Activated T-cell treated with anti-CD3 and anti-CD28 coated beads for 1 hour (primary cell): Measurements from ENCODE around the gene CCDC74B.
"Not testable (repeated sequence)": the region's sequence is repeated elsewhere in the genome, so short reads cannot be mapped to it uniquely, and the experiment has no call there.

Experiments
- DNase-seq: peaks from one replicate; pipeline ENCODE4 v3.0.0-alpha.2; 2020; ENCODE audit warnings: low read depth

The CCDC74B gene

DNA sequence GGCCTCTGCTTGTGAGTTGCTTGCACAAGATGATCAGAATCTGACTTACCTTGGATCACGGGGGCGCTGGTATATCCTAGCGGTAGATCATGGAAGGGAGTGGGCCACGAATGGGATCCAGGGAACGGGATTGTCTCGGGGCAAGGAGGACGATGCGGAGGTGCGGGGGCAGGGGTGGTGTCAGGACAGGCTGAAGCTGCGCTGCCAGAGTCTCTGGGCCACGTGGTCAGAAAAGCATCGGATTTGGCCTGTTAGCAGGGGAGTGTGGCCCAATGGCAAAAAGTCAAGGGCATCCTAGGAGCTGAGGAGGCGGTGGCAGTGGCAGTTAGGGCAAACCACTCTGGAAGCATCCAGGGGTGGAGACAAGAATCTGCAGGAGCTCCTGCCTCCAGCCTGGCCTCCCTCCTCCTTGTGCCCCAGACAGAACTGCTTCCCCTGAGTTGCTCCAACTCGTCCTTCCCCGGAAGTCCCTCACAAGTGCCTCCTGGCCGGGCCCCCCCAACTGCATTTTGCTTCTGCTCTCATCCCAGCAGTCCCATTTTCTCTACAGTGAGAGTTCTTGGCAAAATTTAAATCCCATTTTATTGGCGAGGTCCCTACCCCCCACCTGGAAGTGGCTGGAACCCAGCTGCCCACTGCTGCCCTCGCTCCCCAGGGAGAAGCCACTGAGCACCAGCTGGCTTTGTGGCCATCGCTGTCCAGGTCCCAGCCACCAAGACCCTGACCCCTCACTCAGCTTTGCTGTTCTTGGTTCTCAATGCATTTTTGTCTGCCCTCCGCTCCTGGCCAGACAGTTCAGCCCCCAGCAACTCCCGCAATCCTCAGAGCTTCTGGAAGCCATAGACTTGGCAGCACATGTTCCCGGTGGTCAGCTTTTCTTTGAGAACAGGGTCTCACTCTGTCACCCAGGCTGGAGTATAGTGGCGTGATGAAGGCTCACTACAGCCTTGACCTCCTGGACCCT, 5.6 kb upstream of the CCDC74B start:
- no peak for DNase-seq

DNA sequence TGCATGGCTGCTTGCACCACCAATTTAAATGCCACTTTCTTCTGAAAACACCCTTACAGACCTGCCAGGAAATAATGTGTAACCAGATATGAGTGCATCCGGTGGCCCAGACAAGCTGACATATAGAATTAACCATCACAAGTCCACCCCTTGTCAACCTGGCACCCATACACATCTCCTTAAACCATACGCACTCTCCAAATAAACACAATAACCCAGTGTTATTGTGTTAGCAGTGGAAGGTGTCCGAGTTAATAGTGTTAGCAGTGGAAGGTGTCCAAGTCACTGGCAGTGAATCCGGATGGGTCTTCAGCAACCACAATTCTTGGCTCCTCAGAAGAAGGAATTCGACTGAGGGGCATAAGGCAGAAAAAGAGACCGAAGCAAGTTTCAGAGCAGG, 3.6 kb upstream of the CCDC74B start:
- DNase-seq, result not testable (repeated sequence)

DNA sequence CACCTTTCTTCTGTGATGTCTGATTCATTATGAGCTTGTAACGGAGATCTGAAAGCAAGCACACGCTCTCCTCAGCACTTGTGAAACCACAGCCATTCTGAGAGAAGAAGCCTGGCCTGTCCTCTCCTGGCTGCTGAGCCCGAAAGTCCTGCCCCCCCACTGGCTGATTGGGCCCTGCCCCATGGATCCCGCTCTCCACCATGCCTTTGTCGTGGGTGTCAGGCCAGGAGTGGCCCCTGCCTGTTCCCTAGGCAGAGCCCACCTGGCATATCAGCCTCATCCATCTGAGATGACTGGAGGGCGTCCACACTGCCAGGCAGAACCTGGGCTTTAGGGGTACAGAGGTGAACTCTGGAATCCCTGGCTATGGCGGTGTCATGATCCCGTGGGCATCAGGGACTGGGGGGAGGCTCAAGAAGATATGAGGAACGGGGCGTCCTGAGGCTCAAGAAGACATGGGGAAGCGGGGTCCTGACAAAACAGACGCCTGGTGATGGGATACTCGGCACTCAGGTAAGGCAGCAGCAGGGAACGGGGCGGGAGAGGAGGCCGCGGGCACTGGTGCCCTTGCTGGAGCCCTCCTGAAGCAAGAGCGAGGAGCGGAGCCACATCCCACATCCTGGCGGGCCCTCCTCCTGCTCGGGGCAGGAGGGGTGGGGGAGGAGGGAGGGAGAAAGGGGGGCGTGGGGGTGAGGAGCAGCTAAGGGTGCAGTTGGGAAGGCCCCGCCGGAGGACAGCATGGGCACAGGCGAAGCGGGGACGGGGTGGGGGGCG, 1.5 kb downstream of the CCDC74B start:
- DNase-seq, result not testable (repeated sequence)

DNA sequence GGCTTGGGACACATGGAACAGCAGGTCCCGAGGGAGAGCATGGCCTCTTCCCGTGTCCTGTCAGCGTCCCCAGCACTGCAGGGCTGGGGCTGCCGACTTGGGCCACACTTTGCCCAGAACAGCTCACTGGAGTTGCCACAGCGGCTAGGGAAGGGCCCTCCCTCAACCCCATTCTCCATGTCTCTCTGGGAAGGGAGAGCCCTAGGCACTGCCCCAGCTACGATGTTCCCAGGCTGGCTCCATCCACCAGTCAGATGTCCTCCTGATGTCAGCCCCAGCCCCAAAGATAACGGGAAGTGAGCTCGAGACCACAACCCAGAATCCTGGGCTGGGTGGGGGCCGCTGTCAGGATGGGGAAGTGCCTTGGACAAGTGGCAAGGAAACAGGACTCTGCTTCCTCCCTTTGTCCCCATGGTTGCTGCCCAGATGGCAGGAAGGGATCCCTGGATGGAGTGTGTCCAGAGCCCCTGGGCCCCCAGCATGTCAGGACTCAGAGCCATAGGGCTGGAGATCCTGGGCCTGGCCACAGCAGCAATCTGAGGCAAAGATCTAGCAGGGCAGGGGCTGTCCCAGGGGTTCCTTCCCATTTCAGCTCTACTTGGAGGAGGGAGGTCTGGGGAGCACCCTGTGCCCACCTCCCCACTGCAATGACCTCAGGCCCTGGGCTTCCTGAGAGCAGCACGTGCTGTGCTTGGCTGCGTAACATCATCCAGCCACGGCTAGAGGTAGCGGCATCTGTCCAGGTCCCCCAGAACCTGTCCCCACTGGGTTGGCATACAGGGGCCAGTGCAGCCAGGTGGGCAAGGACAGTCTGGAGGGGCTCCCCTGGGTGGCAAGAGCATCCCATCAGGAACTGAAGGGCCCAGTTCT, 2.3 kb downstream of the CCDC74B start:
- DNase-seq, result not testable (repeated sequence)

DNA sequence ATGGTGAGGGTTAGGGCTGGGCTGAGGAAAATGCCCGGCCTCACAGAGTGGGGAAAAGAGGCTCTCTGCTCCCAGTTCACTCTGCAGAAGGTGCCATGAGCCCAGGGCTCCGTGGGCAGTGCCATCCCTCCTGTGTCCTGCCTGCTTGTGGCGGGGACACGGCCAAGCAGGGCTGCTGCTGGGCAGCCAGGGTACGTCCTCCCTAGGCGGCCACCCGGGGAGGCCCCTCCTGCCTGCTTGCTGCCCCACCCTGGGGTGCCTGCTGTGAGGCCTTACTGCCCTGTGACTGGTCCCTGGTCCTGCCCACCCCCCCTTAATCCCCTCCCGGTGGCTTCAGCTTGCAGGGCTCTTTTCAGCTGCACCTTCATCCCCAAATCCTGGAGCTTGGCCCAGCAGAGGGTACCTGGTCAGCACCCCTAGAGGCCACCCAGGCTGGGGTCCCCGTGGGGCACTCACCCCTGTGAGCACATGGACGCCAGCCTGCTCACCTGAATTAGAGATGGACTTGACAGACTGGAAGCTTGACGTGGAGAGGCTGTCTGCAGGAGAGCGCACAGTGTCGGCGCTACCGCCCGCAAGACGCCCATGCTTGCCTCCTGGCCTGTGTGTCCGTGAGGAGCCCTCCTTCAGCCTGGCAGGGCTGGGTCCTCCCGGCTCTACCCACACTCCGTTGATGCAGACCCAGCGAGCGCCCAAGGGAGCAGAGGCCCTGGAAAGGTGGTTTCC, 3.1 kb downstream of the CCDC74B start:
- not testable (repeated sequence) for DNase-seq

DNA sequence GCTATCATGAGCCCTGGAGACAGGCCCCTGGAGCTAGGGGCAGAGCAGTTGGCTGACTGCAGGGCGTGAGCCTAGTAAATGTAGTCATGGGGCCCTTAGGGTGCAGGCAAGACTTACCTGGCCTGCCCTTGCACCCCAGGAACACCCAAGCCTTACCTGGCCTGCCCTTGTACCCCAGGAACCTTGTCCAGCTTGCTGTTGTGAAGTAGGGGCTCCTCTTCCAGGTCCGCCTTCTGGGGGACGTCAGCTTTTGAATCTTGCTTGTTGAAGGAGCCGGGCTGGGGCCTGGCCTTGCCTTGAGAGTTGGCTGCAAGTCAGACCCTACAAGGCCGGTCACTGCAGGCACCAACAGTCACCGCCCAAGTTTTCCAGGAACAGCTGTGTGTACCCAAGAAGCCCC, 3.9 kb downstream of the CCDC74B start:
- DNase-seq, result not testable (repeated sequence)

DNA sequence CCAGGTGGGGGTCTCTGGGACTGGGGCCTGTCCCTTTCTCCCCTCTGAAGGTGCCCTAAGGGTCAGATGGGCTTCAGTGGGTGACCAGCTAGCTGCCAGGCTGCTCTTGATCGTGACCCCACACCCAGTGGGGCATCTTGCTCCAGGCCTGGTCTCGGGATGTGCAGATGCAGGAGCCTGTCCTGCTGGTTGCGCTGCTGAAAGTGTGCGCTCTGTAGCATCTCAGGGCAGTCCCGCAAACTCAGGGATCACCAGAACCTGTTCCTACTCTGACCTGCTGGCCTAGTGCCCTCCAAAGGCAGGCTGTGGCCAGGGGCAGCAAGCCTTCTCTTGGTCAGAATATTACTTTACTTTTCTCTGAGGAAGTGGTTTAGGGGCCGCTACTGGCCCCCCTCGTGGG, 4.4 kb downstream of the CCDC74B start:
- DNase-seq, result not testable (repeated sequence)

DNA sequence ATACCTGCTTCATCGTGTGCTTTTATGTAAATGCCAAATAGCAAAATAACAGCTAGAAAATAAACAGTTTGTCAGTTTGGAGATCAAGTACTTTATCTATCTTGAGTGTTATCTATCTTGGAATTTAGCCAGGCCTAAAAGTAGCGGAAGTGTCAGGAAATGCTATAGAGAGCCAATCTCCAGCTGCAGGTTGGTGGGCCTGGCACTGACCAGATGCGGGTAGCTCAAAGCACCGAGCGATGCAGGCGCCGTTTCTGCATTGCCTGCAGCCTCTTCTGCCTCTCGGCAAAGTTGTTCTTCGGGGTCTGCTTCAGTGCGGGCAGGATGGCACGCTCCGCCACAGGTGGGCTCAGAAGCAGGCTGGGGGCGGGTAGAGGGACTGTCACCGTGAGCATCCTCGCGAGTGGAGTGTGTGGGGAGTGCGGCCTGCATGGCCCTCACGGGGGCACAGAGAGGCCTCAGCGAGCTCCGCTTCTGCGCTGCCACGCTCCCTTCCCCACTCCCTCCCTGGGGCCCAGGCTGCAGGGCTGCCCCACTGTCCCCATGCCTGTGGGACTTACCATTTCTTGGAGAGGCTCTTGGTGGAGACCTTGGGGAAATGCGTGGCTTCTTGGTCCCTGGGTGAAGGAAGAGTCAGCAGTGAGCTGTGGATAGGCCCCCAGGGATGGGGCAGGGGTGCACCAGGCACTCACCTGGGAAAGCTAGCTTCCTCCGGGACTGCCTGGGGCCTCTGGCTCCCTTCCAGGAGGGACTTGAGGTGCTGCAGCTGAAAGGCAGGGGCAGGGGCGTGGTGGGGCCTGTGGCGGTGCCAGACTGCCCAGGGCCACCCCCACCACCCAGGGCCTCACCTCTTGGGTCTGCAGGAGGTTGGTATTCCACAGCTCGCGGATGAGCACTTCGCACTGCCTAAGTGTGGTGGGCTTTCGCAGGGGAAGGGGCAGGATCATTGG, 5.3 kb downstream of the CCDC74B start:
- not testable (repeated sequence) for DNase-seq

DNA sequence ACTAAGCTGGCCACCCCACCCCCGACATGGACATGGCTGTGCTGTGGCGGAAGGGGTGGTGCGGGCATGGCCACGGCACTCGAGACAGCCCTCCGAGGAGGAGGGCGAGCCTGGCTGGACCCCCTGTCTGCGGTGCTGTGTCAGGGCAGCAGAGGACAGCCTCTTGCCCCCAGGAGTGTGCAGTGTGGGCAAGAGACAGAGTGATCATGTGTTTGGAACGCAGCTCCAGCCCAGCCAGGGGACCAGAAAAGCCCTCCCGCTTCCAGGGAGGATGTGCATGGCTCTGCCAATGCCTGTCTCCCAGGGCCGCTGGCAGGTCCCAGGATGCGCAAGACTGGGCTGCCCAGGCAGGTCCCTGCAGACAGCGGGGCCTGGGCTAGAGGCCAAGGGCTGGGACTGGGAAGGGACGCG, 6.1 kb downstream of the CCDC74B start:
- DNase-seq, result not testable (repeated sequence)

DNA sequence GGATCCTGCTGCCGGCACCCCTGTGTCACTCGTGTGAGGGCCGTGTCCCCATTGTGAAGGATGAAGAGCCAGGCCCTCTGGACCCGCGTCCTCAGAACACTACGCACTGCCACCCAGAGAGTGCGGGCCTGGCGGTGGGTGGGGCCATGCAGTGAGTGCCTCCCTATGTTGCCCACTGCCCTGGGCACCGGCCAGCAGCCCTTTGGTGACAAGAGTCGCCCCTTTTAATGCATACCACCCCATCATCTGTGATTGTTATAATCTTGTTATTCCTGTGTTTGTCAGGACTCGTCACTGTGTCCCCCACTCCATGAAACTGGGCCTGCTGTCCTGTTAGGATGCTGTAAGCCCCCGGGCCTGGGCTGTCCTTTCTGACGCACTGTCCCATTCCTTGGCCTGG, 6.6 kb downstream of the CCDC74B start:
- not testable (repeated sequence) for DNase-seq

DNA sequence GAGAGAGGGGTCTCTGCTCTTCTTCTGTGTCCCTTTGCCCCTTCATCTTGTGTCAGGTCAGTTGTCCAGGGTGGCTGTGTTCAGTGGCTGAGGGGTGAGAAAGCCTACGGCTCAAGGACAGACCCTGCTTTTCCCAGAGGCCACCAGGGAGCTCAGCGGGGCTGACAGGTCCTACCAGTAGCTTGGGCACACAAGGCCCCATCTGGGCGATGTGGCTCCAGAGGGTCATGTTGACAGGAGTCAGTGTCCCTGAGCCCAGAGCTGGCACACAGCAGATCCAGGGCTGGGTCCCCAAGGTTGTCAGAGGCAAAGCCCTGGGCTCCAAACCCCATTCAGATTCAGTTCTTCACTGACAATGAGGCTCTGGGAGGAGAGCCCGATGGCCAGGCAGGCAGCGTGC, 7.8 kb downstream of the CCDC74B start:
- not testable (repeated sequence) for DNase-seq

DNA sequence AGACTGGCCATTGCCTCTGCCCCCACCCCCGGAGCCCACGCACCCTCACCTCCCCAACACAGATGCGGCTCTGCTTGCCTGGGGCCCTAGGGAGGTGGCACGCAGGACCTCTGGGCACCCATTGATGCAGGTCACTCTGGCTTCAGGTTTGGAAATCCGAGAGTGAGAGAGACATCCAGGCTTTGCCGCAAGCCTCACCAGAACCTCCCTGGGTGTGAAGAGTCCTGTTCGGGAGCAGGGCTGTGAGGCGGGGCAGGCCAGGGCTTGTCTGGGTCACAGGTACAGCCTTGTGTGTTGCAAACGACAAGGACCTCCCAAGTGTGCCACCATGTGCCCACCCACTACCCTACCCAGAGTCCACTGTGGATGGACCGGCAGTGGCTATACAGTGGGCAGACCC, 8.4 kb downstream of the CCDC74B start:
- not testable (repeated sequence) for DNase-seq

DNA sequence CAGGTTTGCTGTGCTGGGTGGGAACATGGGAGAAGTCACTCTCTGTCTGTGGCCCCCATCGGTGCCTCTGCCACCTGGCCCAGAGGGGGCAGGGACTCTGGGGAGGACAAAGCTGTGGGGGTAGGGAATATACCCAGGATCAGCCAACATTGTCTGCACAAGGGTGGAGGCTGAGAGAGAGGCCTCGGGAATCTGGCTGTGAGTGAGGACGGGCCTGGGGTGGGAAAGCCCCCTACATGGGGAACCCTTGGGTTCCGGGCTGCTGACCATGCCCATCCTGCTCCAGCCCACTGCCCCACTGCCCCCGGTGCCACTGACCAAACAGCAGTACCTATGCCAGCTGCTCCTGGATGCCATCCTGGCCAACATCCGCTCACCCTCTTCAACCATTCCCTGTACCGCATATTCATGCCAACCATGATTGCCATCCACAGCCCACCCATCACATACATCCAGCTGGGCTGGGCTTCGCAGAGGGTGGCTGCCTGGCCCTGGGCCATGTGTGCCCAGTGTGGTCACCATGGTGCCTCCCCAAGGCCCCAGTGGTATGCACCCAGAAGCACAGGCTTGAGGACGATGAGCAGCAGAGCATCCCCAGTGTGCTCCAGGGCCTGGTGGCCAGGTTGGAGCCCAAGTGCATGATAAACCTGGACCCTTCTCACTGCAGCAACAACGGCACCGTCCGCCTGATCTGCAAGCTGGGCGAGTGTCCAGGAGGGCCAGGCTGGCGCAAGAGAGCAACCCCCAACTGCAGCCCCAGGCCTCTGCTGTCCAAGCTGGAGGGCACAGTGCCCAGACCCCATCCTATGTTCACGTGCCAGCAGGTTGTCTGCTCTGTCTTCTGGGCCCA, 9.0 kb downstream of the CCDC74B start:
- no peak for DNase-seq

DNA sequence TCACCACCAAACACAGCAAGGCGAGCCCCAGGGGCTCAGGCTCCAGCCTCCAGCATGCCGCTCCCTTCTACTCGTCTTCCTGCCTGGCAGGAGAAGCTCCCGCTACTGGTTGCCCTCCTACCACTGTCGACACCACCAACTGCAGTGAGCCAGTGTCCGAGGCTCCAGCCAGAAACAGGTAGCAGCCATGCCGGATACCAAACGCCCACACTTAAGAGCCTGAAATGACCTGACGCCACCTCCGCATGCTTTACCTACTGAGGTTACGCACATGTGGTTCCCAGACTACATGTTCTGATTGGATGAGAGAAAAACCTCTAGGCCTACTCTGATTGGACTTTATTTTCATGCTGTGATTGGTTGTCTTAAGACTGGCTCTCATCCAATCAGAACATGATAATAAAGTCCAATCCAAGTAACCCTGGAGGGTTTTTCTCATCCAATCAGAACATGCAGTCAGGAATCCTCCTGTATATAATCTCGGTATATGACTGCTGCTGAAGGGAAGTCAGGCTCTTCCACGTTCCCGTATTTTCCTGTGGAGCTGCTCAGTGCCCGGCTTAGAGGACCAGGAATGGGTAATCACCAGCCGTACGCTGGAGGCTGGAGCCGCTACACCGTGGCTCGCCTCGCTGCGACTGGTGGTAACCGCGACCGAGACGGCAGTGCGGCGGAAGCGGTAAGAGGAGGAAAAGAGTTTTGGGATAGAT, 15.6 kb downstream of the CCDC74B start, which contains the start of gene POTEF:
POTEF (minus strand) TSS at position 103 of the 710 bp plus-strand sequence. CDS start 8,707 bp downstream, outside the sequence.
- DNase-seq, result not testable (repeated sequence)

DNA sequence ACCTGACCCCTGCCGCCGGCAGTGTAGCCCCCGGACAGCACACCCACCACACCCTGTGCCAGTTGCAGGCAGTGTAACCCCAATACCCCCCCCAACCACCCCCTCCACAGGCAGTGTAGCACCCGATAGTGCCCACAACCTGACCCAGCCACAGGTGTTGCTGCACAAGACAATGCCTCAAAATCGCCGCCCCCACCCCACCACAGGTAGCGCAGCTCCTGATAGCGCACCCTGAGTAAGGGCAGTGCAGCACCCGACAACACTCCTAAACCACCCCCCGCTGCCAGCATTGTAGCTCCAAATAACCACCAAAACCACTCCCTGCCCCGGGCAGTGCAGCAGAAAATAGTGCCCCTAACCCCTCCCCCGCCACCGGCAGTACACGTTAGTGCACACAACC, 16.4 kb downstream of the CCDC74B start:
- DNase-seq, result not testable (repeated sequence)

DNA sequence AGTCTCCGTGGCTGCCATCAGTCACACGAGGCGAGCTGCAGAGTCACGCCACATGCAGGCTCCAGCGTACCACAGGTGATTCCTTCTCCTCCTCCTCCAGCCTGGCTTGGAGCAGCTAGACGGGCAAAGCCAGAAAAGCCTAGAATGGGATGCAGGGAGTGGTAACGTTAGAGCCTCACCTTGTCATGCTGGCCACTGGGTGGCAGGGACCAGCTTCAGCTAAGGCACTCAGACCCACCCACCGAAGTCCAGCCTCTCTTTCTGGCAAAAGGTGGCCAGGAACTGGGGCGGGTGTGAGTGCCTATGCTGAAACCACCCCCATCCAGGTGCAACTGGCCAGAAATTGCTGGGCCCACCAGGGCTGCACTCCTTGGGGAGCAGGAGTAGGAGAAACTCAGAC, 17.2 kb downstream of the CCDC74B start:
- not testable (repeated sequence) for DNase-seq

DNA sequence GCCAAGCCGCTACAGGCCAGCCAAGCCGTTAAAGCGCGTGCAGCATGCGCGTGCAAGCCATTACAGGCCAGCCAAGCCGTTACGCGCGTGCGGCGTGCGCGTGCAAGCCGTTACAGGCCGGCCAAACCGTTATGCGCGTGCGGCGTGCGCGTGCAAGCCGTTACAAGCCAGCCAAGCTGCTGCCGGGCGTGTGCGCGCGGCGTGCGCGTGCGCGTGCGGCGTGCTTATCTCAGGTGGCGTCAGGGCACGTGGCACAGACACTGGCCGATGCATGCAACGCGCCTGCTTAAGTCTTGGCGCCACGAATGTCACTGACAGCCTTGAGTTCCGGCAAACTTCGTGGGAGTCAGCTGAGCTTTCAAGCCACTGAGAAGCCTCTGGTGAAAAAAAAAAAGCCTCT, 24.0 kb downstream of the CCDC74B start:
- not testable (repeated sequence) for DNase-seq
